Activated T-helper 1 cell treated with anti-CD3 and anti-CD28 coated beads, Interleukin-12 subunit alpha, Interleukin-12 subunit beta, Interleukin-2, Interleukin-4 antibody, amounts not matched to agents 30 ng/mL and 10 ng/mL and 1 ng/mL, durations not matched to agents 14 hours and 24 hours and 36 hours (primary cell): Measurements from ENCODE around the gene TMEM179. TPM values are rescaled to one million over a fixed set of nuclear protein-coding genes. Genes with fewer than 3 reads are reported as not detected.

ENCODE experiments used
- DNase-seq: peaks from one replicate; pipeline ENCODE4 v3.0.0; 2021; ENCODE audit warnings: low spot score
- H3K27ac Mint-ChIP-seq: one replicate; pipeline ENCODE4 v1.8.0; 2021; ENCODE audit warnings: mild to moderate bottlenecking, mixed read lengths
- H3K27me3 Mint-ChIP-seq: one replicate; pipeline ENCODE4 v1.8.0; 2022; ENCODE audit warnings: mild to moderate bottlenecking, moderate library complexity, mixed read lengths; ENCODE audit not compliant: insufficient read depth
- H3K36me3 Mint-ChIP-seq: one replicate; pipeline ENCODE4 v1.8.0; 2021; ENCODE audit warnings: low read depth, mixed read lengths
- H3K4me1 Mint-ChIP-seq: one replicate; pipeline ENCODE4 v1.8.0; 2021; ENCODE audit warnings: low read depth, mixed read lengths
- H3K4me3 Mint-ChIP-seq: one replicate; pipeline ENCODE4 v1.8.0; 2021; ENCODE audit warnings: mild to moderate bottlenecking, moderate library complexity, mixed read lengths
- H3K9me3 Mint-ChIP-seq: one replicate; pipeline ENCODE4 v1.8.0; 2021; ENCODE audit warnings: mixed read lengths
- intact Hi-C: fragments of 100-400 bp; cut with micrococcal nuclease; formaldehyde crosslinking; loops from one replicate; pipeline ENCODE4 v1.15.1; 2024
- total RNA-seq: library from RNA; stranded (reverse); gene quantifications from 2 replicates; pipeline ENCODE4 v1.2.3, GENCODE V29; 2022

The TMEM179 gene
- total RNA-seq, 1 donor from 2014 or later, result 0.36 TPM

DNA sequence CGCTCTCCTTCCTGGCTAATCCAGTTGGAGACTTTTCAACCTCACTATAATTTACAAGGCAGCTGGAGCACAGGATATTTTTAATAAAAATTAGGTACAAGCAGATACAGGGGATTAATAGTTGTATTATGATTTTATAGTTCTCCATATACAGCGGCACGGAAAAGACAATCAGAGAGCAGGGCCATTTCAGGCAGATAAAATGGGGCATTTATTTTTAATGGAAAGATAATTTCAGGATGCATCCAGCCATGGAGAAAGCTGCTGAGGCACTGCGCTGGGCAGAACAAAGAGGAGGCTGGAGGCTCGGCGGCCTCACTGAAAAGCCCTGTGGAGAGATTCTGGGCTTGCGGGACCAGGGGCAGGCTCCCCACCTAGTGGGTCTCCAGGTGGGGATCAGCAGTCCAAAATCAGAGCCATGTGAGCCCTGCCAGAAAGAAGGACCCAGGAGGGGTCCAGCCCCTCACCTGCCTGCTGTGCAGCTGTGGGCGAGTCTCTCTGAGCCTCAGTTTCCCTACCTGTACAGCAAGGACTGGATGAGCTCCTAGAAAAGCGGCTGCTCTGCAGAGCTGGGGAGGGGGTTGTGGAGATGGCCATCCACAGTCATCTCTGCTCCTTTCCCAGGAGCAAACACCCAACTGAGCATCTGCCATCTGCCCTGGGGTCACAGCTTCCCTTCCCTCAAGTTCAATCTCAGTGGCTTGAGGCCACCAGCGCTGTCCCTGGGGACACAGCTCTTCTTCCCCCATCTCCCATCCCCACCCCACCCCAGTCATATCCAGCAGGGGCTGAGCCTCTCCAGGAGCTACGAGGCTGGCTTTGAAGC lies 48.9 kb downstream of the TMEM179 start:
- Mint-ChIP-seq H3K4me3 (no peak overlapping the region), H3K9me3 (no peaks in the 10 kb centered on the region), H3K36me3 (no peaks in the 10 kb centered on the region), H3K27me3 (peaks cover 2% of the 10 kb centered on the region), H3K4me1 (no peaks in the 10 kb centered on the region), H3K27ac (no peak overlapping the region)
- DNase-seq, result no peak
- intact Hi-C loops, result no loop called here

DNA sequence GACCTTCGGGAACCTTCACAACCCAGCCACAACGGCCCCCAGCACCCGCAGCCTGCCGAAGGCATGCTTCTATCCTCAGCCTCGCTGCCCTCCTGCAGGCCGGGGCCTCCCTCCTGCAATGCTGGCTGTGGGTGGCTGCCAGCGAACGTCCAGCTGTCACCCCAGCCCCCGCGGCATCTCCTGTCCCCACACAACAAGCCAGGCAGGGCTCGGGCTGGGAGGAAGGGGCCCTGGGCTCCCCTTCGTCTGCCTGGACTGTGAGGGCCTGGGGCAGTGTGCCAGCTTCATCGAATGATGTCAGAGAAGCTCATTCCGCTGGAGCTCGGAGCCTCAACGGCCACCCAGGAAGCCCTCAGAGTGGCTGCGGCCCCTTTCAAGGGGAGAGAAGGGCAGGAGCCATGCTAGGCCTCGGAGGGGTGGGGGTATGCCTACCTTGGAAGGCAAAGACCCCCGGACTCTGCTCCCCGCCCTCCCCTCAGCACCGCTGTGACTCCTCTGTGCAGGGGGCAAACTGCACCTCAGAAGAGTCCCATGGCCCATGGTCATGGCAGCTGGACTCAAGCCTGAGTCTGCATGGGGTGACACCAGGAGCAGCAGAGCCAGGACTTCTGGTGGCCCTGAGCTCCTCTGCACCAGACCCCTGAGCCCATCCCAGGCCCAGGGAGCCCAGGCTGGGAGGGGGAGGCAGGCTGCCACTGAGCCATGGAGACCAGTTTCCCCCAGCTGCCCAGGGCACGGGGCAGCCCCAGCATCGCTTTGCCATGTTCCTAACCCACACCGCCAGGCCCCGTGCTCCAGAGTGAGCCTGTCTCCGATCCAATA lies 49.8 kb downstream of the TMEM179 start:
- H3K27ac Mint-ChIP-seq, result no peak overlapping the region
- DNase-seq, result no peak
- peaks cover 2% of the 10 kb centered on the region for H3K27me3 Mint-ChIP-seq
- H3K36me3 Mint-ChIP-seq, result no peaks in the 10 kb centered on the region
- H3K4me1 Mint-ChIP-seq, result no peaks in the 10 kb centered on the region
- intact Hi-C loops, result no loop called here
- H3K4me3 Mint-ChIP-seq, result no peak overlapping the region
- no peaks in the 10 kb centered on the region for H3K9me3 Mint-ChIP-seq

DNA sequence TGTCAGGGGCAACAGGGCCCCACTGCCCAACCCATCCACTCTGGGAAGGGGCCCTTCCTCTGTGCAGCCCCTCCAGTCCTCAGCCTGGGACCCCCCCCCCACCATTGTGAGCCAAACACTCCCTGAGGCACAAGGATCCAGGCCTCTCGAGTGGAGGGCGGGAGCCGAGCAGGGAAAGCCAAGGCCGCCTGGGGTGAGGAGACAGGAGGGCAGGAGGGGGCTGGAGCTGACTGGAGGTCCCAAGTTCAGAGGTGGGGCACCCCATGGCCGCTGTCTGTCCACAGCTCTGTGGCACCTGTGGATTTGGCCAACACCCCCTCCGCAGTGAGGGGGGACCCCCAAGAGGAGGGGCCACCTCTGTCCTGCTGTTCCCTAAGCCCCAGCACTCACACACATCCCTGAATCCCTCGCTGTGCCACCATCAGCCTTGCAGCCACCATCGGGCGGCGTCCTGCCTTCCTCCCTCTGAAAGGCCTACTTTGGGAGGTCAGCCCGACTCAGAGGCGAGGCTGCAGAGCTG lies 50.4 kb downstream of the TMEM179 start:
- intact Hi-C loops, result no loop called here
- Mint-ChIP-seq H3K27me3 (peaks cover 2% of the 10 kb centered on the region), H3K36me3 (no peaks in the 10 kb centered on the region), H3K4me1 (no peaks in the 10 kb centered on the region), H3K27ac (no peak overlapping the region), H3K9me3 (no peaks in the 10 kb centered on the region), H3K4me3 (no peak overlapping the region)
- DNase-seq, result no peak

DNA sequence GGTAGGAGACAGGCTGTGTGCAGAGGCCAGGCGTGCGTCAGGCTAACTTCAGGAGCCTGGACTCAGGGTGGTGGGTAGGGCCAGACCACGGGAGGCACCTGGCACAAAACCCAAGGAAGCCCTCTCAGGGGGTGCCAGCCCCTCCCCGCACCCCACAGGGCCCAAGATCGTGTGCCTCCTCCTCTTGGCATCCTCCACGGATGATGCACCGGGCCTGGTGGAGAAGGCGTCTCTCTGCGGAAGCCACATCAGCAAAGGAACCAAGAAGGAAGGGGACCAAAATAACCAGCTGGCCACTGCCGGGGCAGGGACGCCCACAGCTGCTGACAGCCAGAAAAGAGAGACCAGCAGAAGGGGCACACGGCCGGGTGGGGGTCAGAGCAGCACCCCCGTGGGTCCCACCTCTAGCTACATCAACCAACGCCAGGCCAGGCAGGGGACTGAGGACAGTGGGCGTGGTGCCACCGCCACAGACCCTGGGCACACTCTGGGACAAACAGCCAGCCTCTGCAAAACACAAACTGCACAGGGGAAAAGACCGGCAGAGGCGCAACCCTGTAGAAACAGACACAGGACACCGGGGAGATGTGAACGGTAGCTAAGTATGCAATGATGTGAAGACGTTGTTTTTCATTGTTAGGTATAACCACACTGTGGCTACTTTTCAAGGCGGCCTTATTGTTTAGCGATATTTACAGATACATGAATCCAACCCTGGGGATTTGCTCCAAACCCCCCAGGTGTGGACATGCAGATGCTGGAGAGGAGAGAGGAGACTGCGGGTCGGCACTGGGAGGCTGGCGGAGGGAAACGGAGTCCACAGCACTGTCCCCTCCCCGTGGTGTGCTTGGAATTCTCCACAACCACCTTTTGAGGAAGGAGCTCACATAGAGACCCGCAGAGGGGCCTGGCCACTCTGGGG lies 51.1 kb downstream of the TMEM179 start:
- no peak overlapping the region for H3K27ac Mint-ChIP-seq
- no peaks in the 10 kb centered on the region for H3K4me1 Mint-ChIP-seq
- no peaks in the 10 kb centered on the region for H3K36me3 Mint-ChIP-seq
- H3K4me3 Mint-ChIP-seq, result no peak overlapping the region
- no peaks in the 10 kb centered on the region for H3K9me3 Mint-ChIP-seq
- intact Hi-C loops, result no loop called here
- H3K27me3 Mint-ChIP-seq, result peaks cover 2% of the 10 kb centered on the region
- DNase-seq, result no peak

DNA sequence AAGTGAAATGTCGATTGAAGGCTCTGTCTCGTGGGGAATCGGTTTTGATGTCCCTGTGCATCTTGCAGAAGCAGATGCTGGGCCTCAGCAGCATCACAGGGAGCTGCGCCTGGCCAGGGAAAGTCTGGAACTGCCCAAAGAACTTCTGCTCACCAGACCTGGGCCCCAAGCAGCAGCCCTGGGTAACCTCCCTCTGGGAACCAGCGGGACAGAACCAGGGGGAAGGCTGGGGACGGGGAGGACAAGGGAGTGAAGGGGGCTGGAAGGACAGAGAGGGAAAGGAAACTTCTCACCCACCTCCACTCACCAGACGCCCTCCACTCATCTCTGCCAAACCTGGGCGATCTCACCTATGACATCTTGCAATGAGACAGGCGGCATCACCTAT lies 51.8 kb downstream of the TMEM179 start:
- Mint-ChIP-seq H3K4me3 (no peak overlapping the region), H3K36me3 (no peaks in the 10 kb centered on the region), H3K27me3 (peaks cover 2% of the 10 kb centered on the region), H3K27ac (no peak overlapping the region), H3K4me1 (no peaks in the 10 kb centered on the region), H3K9me3 (no peaks in the 10 kb centered on the region)
- no peak for DNase-seq
- intact Hi-C loops, result no loop called here

DNA sequence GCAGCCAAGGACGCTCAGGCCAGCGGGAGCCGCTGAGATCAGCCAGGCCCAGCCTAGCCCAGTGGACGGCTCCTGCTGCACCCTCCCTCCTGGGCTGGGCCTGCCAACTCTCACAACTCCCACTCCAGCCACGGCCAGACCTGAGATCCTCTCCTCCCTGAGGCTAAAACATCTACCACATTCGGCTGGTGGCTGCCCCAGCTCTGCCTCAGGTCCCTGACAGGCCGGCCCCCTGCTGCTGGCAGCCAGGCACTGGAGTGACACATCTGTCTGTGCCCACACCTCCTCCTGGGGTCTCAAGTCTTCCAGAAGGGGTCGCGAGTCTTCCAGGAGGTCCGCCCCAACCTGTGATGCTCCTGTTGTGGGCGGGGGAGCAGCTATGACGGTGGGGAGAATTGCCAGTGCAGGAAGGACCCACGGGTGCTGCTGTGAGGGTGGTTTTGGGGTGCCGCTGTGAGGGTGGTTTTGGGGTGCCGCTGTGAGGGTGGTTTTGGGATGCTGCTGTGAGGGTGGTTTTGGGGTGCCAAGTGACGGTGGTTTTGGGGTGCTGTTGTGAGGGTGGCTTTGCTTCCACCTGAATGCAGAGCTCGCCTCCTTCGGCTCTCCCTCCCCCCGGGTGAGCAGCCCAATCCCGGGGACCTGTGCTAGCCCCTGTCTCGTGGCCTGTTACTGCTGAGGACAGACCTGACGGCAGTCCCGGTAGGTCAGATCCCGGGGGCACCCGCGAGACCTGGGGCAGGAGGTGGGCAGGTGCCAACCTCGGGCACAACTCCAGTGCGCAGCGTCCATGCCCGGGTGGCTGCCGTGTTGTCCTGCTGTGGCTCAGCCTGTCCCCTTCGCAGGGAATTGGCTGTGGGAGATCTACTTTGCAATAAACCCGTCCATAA lies 52.5 kb downstream of the TMEM179 start:
- DNase-seq, result no peak
- no peak overlapping the region for H3K27ac Mint-ChIP-seq
- peaks cover 2% of the 10 kb centered on the region for H3K27me3 Mint-ChIP-seq
- H3K4me1 Mint-ChIP-seq, result no peaks in the 10 kb centered on the region
- H3K9me3 Mint-ChIP-seq, result no peaks in the 10 kb centered on the region
- H3K4me3 Mint-ChIP-seq, result no peak overlapping the region
- intact Hi-C loops, result no loop called here
- no peaks in the 10 kb centered on the region for H3K36me3 Mint-ChIP-seq

DNA sequence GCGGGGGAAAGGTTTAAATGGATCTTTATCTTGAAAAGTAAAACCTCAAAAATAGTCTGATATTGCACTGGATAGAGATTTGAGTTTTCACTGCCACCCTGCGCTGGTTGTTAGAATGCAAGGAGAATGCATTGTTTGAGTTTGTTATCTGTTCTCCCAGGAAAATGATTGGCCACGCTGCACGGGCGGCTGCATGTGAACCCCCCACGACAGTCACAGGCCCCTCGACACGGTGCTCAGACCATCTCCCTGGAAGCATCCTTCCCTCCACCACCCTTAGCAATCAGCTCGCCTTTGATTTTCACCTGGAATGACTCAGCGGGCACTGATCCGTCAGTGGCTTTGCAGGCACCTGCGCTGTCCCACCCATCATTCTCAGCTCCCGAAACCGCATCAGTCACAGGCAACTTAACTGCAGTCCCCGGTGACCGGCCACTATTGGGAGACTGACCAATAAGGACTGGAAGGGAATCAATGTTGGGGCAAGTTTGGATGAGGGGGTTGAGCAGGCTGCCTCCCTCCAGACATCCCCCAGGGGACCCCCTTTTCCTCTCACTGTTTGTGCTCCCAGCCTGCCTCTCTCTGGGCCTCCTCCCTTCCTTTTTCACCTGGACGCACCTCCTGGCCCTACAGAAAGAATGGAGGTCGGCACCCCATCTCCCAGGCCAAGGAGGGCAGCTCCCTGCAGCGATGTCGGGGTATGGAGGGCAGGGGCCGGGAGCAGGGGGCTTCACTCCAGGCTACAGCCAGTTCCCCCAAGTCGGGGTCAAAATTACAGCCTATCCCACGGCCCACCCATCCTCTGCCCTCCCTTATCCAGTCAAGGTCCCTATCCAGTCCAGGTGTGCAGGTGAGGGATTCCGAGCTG lies 53.5 kb downstream of the TMEM179 start:
- H3K4me1 Mint-ChIP-seq, result no peaks in the 10 kb centered on the region
- no peak for DNase-seq
- H3K9me3 Mint-ChIP-seq, result no peaks in the 10 kb centered on the region
- H3K36me3 Mint-ChIP-seq, result no peaks in the 10 kb centered on the region
- intact Hi-C loops, result no loop called here
- no peak overlapping the region for H3K4me3 Mint-ChIP-seq
- no peak overlapping the region for H3K27ac Mint-ChIP-seq
- H3K27me3 Mint-ChIP-seq, result peaks cover 2% of the 10 kb centered on the region

DNA sequence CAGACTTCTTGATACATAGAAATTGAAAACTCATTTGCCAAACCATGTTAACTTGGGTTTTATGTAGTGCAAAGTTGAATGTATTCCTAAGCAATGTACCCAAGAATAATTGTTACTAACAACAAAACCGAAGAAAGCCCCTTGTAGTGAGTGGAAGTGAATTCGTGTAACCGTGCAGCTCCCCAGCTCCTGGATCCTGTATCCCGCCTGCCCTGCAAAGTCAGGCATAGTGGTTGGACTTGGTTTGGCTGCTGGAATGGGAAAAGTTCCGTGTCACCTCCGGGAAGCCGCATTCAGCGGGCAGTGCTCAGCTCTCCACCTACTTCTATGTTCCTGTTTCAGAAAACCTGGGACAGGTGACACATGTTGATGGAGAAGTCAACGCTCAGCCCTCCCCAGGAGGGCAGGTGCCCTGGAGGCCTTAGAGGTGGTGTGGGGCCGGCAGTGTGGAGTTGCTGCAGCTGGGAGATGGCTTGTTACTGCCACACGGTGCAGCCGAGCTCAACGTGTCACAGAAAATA lies 54.2 kb downstream of the TMEM179 start:
- H3K9me3 Mint-ChIP-seq, result no peaks in the 10 kb centered on the region
- H3K4me1 Mint-ChIP-seq, result no peaks in the 10 kb centered on the region
- intact Hi-C loops, result no loop called here

DNA sequence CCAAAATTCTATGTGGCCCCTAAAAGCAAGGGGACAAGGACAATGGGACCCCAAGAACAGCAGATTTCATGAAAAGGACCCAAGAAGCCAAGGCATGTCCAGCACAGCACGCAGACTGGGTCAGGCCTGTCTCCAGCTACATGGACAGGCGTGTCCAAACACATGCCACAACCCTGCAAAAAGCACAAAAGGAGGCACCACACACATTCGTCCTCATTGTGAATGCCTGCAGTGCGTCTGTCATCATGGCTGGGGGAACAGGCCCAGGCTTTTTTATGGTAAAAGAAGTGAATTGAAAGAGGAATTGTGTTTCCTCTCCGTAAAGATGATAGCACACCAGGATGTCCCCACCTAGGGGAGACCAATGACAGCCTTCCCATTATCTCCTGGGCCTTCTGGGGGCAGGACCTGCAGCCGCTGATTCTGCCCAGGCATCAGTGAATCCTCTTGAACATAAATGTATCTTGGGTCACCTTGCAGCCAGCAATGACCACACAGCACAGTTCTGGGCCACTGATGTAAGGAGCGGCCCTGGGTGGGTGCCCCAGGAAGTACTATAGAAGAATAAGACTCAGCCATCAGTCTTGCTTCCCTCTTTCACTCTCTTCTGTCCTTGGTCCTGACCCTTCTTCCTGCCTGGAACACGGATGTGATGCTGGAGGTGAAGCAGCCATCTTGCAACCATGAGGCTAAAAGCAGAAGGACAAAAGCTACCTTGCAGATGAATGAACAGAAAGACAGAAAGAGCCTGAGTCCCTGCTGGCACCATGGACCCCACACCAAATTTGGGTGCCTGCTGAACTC lies 54.8 kb downstream of the TMEM179 start:
- no peaks in the 10 kb centered on the region for H3K4me1 Mint-ChIP-seq
- DNase-seq, result no peak
- H3K9me3 Mint-ChIP-seq, result no peaks in the 10 kb centered on the region
- no peak overlapping the region for H3K4me3 Mint-ChIP-seq
- intact Hi-C loops, result no loop called here
- no peak overlapping the region for H3K27ac Mint-ChIP-seq
- H3K36me3 Mint-ChIP-seq, result no peaks in the 10 kb centered on the region
- H3K27me3 Mint-ChIP-seq, result peaks cover 2% of the 10 kb centered on the region

More for the DNA sequence above, 54.2 kb downstream of the TMEM179 start:
- Mint-ChIP-seq H3K27ac (no peak overlapping the region), H3K36me3 (no peaks in the 10 kb centered on the region), H3K4me3 (no peak overlapping the region), H3K27me3 (peaks cover 2% of the 10 kb centered on the region)
- DNase-seq, result no peak

DNA sequence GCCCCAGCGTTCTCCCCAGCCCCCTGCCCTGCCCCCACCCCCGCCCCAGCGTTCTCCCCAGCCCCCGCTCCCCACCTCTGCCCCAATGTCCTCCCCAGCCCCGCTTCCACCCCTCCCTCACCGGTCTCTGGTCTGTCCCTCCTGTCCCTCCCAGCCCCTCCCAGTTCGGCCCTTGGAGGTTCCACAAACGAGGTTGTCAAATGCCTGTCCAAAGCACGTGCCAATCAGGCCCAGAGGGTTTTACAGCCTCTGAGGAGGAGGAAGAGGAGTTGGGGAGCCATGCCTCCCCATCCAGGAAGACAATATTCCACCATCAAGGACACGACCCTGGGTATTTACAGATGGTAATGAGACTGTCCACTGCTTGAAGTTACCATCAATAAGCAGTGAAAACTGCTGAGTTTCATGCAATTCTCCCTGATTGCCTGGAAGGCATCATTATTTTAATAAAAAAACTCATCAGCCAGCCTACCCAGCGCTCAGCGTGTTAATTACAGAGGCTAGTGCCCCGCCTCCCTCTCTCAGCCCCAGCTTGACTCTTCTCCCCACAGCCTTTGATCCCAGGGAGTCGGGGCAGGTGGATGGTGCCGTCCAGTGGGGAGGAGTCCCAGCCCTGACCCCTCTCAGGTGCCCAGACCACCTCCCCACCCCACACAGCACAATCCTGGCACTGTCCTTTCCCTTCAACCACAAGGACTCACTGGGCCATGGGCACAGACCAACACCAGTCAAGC lies 55.6 kb downstream of the TMEM179 start:
- no peaks in the 10 kb centered on the region for H3K36me3 Mint-ChIP-seq
- no peak for DNase-seq
- H3K27me3 Mint-ChIP-seq, result peaks cover 2% of the 10 kb centered on the region
- intact Hi-C loops, result no loop called here
- no peak overlapping the region for H3K4me3 Mint-ChIP-seq
- no peak overlapping the region for H3K27ac Mint-ChIP-seq
- H3K9me3 Mint-ChIP-seq, result no peaks in the 10 kb centered on the region
- no peaks in the 10 kb centered on the region for H3K4me1 Mint-ChIP-seq
